Fibroblast of lung (primary cell): Measurements from ENCODE around the gene GNAL. TPM values are rescaled to one million over a fixed set of nuclear protein-coding genes. Genes with fewer than 3 reads are reported as not detected.

ENCODE experiments used
- DNase-seq, 2 donors: peaks; one replicate each; pipeline versions ENCODE4 v3.0.0 to v3.0.0-alpha.2; 2010; ENCODE audit warnings: low read depth in 2 of 2
- H2AFZ ChIP-seq: 2 replicates; pipeline ENCODE4 v1.5.1; 2012; ENCODE audit warnings: low read length, control low read depth, inconsistent platforms
- H3K27ac ChIP-seq: 2 replicates; pipeline ENCODE4 v1.5.1; 2011; ENCODE audit warnings: low read length, control low read depth; ENCODE audit not compliant: insufficient read depth
- H3K27me3 ChIP-seq: 2 replicates; pipeline ENCODE4 v1.5.1; 2011; ENCODE audit warnings: mild to moderate bottlenecking, low read length; ENCODE audit not compliant: control insufficient read depth, insufficient read depth
- H3K36me3 ChIP-seq: 2 replicates; pipeline ENCODE4 v1.5.1; 2011; ENCODE audit warnings: low read length; ENCODE audit not compliant: control insufficient read depth, insufficient read depth
- H3K4me1 ChIP-seq: 2 replicates; pipeline ENCODE4 v1.5.1; 2011; ENCODE audit warnings: low read length; ENCODE audit not compliant: control insufficient read depth, insufficient read depth; ENCODE audit errors: extremely low read depth
- H3K4me2 ChIP-seq: 2 replicates; pipeline ENCODE4 v1.5.1; 2011; ENCODE audit warnings: low read length, control low read depth; ENCODE audit not compliant: insufficient read depth; ENCODE audit errors: extremely low read depth
- H3K4me3 ChIP-seq, 4 experiments: fragments of 200-600 bp in 1 of 4; sonication (generic) in 1 of 4; replicated peaks in 1 of 4; 2 replicates each; pipeline ENCODE4 v1.5.1; 2011 to 2016; ENCODE audit warnings: low read length in 4 of 4, low read depth in 3 of 4, mild to moderate bottlenecking in 3 of 4, control low read depth in 2 of 4, inconsistent platforms in 1 of 4, mixed read lengths in 1 of 4; ENCODE audit not compliant: insufficient read depth in 1 of 4; ENCODE audit errors: control extremely low read depth in 1 of 4
- H3K79me2 ChIP-seq: 2 replicates; pipeline ENCODE4 v1.5.1; 2012; ENCODE audit warnings: mild to moderate bottlenecking, low read length, inconsistent platforms; ENCODE audit not compliant: control insufficient read depth, insufficient read depth
- H3K9ac ChIP-seq: 2 replicates; pipeline ENCODE4 v1.5.1; 2011; ENCODE audit warnings: mild to moderate bottlenecking, low read length, control low read depth; ENCODE audit not compliant: insufficient read depth
- H3K9me3 ChIP-seq: 2 replicates; pipeline ENCODE4 v1.5.1; 2012; ENCODE audit warnings: low read depth, low read length; ENCODE audit not compliant: control insufficient read depth, insufficient read depth
- H4K20me1 ChIP-seq: 2 replicates; pipeline ENCODE4 v1.5.1; 2011; ENCODE audit warnings: low read length; ENCODE audit not compliant: control insufficient read depth, insufficient read depth; ENCODE audit errors: extremely low read depth
- EZH2 ChIP-seq: IDR thresholded peaks from 2 replicates; pipeline ENCODE4 v1.5.1; 2012; ENCODE audit warnings: low read length, control low read depth, mild to moderate bottlenecking; ENCODE audit errors: missing control alignments
- polyA plus RNA-seq, 2 donors: library from polyadenylated mRNA; depleted of rRNA in 1 of 2; stranded (reverse) in 1 of 2; unstranded in 1 of 2; fragments of >200 nt; gene quantifications; 2 replicates each; pipeline ENCODE4 v1.2.1, GENCODE V29; 2011 to 2012; ENCODE audit warnings: missing spikeins in 1 of 2
- total RNA-seq: library from RNA; depleted of rRNA; stranded (reverse); fragments of >200 nt; gene quantifications from 2 replicates; pipeline ENCODE4 v1.2.1, GENCODE V29; 2014
- TF ChIP-seq, protein P1 (sequence below), 2 donors: IDR thresholded peaks in 1 of 2; conservative IDR thresholded peaks in 1 of 2; 1 replicate in 1 of 2; 2 replicates in 1 of 2; pipeline ENCODE4 v1.5.1; 2011 to 2012; ENCODE audit warnings: low read length in 2 of 2, control low read depth in 1 of 2, inconsistent platforms in 1 of 2, low read depth in 1 of 2, mild to moderate bottlenecking in 1 of 2

The GNAL gene
- total and polyA plus RNA-seq, 2 donors (not counting 1 experiment from before 2014, with no cell fraction given) = 0.05 to 0.50 TPM

GRCh38 chr18:11860594-11861450, 171.8 kb downstream of the GNAL start:
- no peak for DNase-seq
- Histone ChIP-seq H3K9me3 (no peaks in the 10 kb centered on the region), H4K20me1 (no peaks in the 10 kb centered on the region), H3K27ac (peak overlapping the region; percentile 17), H3K9ac (no peak overlapping the region), H2AFZ (no peak overlapping the region), H3K27me3 (no peaks in the 10 kb centered on the region), H3K4me1 (no peaks in the 10 kb centered on the region), H3K4me3 (no peak overlapping the region), H3K4me2 (no peak overlapping the region), H3K36me3 (no peaks in the 10 kb centered on the region), H3K79me2 (no peaks in the 10 kb centered on the region)
- TF ChIP-seq, protein P1, sequence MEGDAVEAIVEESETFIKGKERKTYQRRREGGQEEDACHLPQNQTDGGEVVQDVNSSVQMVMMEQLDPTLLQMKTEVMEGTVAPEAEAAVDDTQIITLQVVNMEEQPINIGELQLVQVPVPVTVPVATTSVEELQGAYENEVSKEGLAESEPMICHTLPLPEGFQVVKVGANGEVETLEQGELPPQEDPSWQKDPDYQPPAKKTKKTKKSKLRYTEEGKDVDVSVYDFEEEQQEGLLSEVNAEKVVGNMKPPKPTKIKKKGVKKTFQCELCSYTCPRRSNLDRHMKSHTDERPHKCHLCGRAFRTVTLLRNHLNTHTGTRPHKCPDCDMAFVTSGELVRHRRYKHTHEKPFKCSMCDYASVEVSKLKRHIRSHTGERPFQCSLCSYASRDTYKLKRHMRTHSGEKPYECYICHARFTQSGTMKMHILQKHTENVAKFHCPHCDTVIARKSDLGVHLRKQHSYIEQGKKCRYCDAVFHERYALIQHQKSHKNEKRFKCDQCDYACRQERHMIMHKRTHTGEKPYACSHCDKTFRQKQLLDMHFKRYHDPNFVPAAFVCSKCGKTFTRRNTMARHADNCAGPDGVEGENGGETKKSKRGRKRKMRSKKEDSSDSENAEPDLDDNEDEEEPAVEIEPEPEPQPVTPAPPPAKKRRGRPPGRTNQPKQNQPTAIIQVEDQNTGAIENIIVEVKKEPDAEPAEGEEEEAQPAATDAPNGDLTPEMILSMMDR (conservative IDR thresholded peaks at IDR 0.05 in 1 of 2, IDR thresholded peaks at IDR 0.05 in 1 of 2; ENCODE audit: low read depth in 1 of 2, low read length in 2 of 2) = no peak
- TF ChIP-seq EZH2 = no peak

DNA sequence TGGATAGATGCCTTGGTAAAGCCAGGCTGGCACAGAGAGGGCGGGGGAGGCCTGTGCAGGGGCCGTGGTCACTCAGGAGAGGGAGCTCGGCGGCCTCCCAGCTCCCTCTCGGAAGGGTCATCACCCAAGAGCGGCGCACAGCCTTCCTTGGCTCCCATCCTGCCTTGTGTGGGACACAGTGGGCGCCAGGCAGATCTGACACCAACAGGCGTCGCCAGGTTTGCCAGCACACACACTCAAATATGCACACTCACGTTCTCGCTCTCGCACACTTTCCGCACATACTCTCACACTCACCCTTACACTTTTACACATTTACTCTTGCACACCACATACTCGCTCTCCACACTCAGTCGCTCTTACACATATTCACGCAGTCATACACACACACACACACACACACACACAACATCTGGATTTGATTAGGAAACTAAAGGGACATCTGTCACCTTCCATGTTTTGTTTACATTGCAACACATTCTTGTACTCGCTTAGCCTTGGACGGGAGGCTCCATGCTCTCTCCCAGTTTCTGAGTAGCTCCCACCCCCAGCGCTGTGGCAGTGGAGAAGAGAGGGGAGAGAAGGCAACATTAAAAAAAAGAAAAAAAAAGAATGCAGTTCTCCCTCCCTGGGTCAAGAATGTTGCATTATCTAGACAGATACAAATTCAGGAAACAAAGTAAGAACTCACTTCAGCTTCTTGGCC, 172.7 kb downstream of the GNAL start:
- Histone ChIP-seq H3K9ac (no peak overlapping the region), H3K27ac (no peak overlapping the region), H3K4me3 (no peak overlapping the region), H3K79me2 (no peaks in the 10 kb centered on the region), H3K4me1 (no peaks in the 10 kb centered on the region), H3K27me3 (no peaks in the 10 kb centered on the region), H3K9me3 (no peaks in the 10 kb centered on the region), H3K36me3 (no peaks in the 10 kb centered on the region), H4K20me1 (no peaks in the 10 kb centered on the region), H3K4me2 (no peak overlapping the region), H2AFZ (no peak overlapping the region)
- TF ChIP-seq, protein P1 (conservative IDR thresholded peaks at IDR 0.05 in 1 of 2, IDR thresholded peaks at IDR 0.05 in 1 of 2; ENCODE audit: low read depth in 1 of 2, low read length in 2 of 2) = no peak
- no peak for TF ChIP-seq EZH2
- DNase-seq = peak in 1 of 2 donors; percentile 75

- H3K4me2 ChIP-seq = no peak overlapping the region
- no peaks in the 10 kb centered on the region for H4K20me1 ChIP-seq
- H3K36me3 ChIP-seq = no peaks in the 10 kb centered on the region
- TF ChIP-seq, protein P1 (conservative IDR thresholded peaks at IDR 0.05 in 1 of 2, IDR thresholded peaks at IDR 0.05 in 1 of 2; ENCODE audit: low read depth in 1 of 2, low read length in 2 of 2) = no peak
- no peak for TF ChIP-seq EZH2
- no peak overlapping the region for H3K9ac ChIP-seq
- DNase-seq = no peak
- H3K9me3 ChIP-seq = no peaks in the 10 kb centered on the region
- H3K27me3 ChIP-seq = no peaks in the 10 kb centered on the region
- H3K4me3 ChIP-seq = no peak overlapping the region
- H3K4me1 ChIP-seq = no peaks in the 10 kb centered on the region
- H2AFZ ChIP-seq = no peak overlapping the region
- no peaks in the 10 kb centered on the region for H3K79me2 ChIP-seq
- no peak overlapping the region for H3K27ac ChIP-seq
Measured at GRCh38 chr18:11862468-11863137, 173.5 kb downstream of the GNAL start.
